HepG2 (cell line): ENCODE data around the gene GRB7. TPM values are rescaled to one million over a fixed set of nuclear protein-coding genes. Genes with fewer than 3 reads are reported as not detected.
A peak's percentile ranks its signal among the peaks of the same experiment; 100 is the strongest.

Source experiments
- ATM ChIP-seq: fragments of 450-650 bp; IDR thresholded peaks from 2 replicates; pipeline ENCODE4 v1.7.1; 2017; ENCODE audit warnings: mild to moderate bottlenecking, borderline replicate concordance
- CHD2 ChIP-seq: IDR thresholded peaks from 2 replicates; pipeline ENCODE4 v1.6.1; 2011; ENCODE audit warnings: low read depth, low read length, improper control_type of control experiment
- MTA3 ChIP-seq: sonication (generic); formaldehyde crosslinking; IDR thresholded peaks from 2 replicates; pipeline ENCODE4 v1.4.0; 2020; ENCODE audit warnings: missing genetic modification reagents
- NFE2L1 ChIP-seq: sonication (generic); formaldehyde crosslinking; IDR thresholded peaks from 2 replicates; pipeline ENCODE4 v1.4.0; 2020; ENCODE audit warnings: missing genetic modification reagents, mild to moderate bottlenecking, borderline replicate concordance
- NFIC ChIP-seq: IDR thresholded peaks from 2 replicates; pipeline ENCODE4 v1.6.1; 2012; ENCODE audit warnings: mild to moderate bottlenecking, low read length, inconsistent platforms
- PHB2 ChIP-seq: fragments of 450-650 bp; IDR thresholded peaks from 2 replicates; pipeline ENCODE4 v1.6.1; 2018; ENCODE audit not compliant: partially characterized antibody
- RBM39 ChIP-seq: fragments of 200-400 bp; formaldehyde crosslinking; IDR thresholded peaks from one replicate; pipeline ENCODE4 v1.6.1; 2018; ENCODE audit warnings: antibody characterized with exemption, mild to moderate bottlenecking, low read depth, low read length; ENCODE audit not compliant: poor library complexity, severe bottlenecking
- RXRB ChIP-seq: IDR thresholded peaks from 2 replicates; pipeline ENCODE4 v1.6.1; 2016; ENCODE audit warnings: borderline replicate concordance, missing genetic modification reagents, missing compliant biosample characterization
- ZFP36L1 ChIP-seq: sonication (generic); formaldehyde crosslinking; IDR thresholded peaks from 2 replicates; pipeline ENCODE4 v1.8.0; 2022; ENCODE audit warnings: mild to moderate bottlenecking, missing genetic modification reagents, moderate library complexity
- ZFP36L2 ChIP-seq: sonication (generic); formaldehyde crosslinking; IDR thresholded peaks from 2 replicates; pipeline ENCODE4 v1.4.0; 2020; ENCODE audit warnings: missing genetic modification reagents
- ZFY ChIP-seq: sonication (generic); formaldehyde crosslinking; IDR thresholded peaks from 2 replicates; pipeline ENCODE4 v1.4.0; 2020; ENCODE audit warnings: missing genetic modification reagents
- ZKSCAN8 ChIP-seq: IDR thresholded peaks from 2 replicates; pipeline ENCODE4 v1.6.1; 2016; ENCODE audit warnings: borderline replicate concordance, missing genetic modification reagents, missing compliant biosample characterization
- ZNF3 ChIP-seq: IDR thresholded peaks from 2 replicates; pipeline ENCODE4 v1.7.0; 2017; ENCODE audit warnings: inconsistent platforms
- ZNF441 ChIP-seq: sonication (generic); formaldehyde crosslinking; IDR thresholded peaks from 2 replicates; pipeline ENCODE4 v1.7.0; 2021; ENCODE audit warnings: missing genetic modification reagents, borderline replicate concordance
- ZNF558 ChIP-seq: sonication (generic); formaldehyde crosslinking; IDR thresholded peaks from 2 replicates; pipeline ENCODE4 v1.9.0; 2022; ENCODE audit warnings: mild to moderate bottlenecking, missing genetic modification reagents, borderline replicate concordance
- ZNF563 ChIP-seq: sonication (generic); formaldehyde crosslinking; IDR thresholded peaks from 2 replicates; pipeline ENCODE4 v1.8.0; 2022; ENCODE audit warnings: mild to moderate bottlenecking, moderate library complexity, missing genetic modification reagents
- ZNF607 ChIP-seq: sonication (generic); formaldehyde crosslinking; IDR thresholded peaks from 2 replicates; pipeline ENCODE4 v1.5.1; 2020; ENCODE audit warnings: missing genetic modification reagents, mild to moderate bottlenecking, borderline replicate concordance
- ZNF777 ChIP-seq: sonication (generic); formaldehyde crosslinking; IDR thresholded peaks from 2 replicates; pipeline ENCODE4 v1.4.0; 2020; ENCODE audit warnings: missing genetic modification reagents
- ZNF841 ChIP-seq: sonication (generic); formaldehyde crosslinking; IDR thresholded peaks from 2 replicates; pipeline ENCODE4 v1.8.1; 2023; ENCODE audit warnings: missing genetic modification reagents, borderline replicate concordance
- polyA plus RNA-seq, 8 experiments: library from polyadenylated mRNA; depleted of rRNA in 3 of 8; stranded (reverse) in 7 of 8; unstranded in 1 of 8; fragments of >200 nt; fragmentation: Illumina TruSeq in 4 of 8; extraction: Trizol in 4 of 8; gene quantifications; 2 replicates each; pipeline versions ENCODE4 v1.2.1 to v1.2.3, GENCODE V29; 2011 to 2016; ENCODE audit warnings: low read depth in 4 of 8, missing spikeins in 1 of 8, mixed read lengths in 1 of 8; ENCODE audit not compliant: insufficient read depth in 1 of 8
- total RNA-seq, 5 experiments: library from RNA; depleted of rRNA; stranded (reverse); fragments of >200 nt; fragmentation: Illumina TruSeq; extraction: Trizol; gene quantifications; 2 replicates each; pipeline ENCODE4 v1.2.3, GENCODE V29; 2016; ENCODE audit warnings: low read depth in 1 of 5
- TF ChIP-seq, protein P1 (sequence below): sonication (generic); formaldehyde crosslinking; IDR thresholded peaks from 2 replicates; pipeline ENCODE4 v1.4.0; 2020; ENCODE audit warnings: mild to moderate bottlenecking, missing genetic modification reagents, borderline replicate concordance
- TF ChIP-seq, protein P2 (sequence below): sonication (generic); formaldehyde crosslinking; IDR thresholded peaks from 2 replicates; pipeline ENCODE4 v1.8.0; 2022; ENCODE audit warnings: missing genetic modification reagents, mild to moderate bottlenecking, borderline replicate concordance
- TF ChIP-seq, protein P3 (sequence below): conservative IDR thresholded peaks from 2 replicates; pipeline ENCODE4 v1.6.1; 2018; ENCODE audit warnings: missing genetic modification reagents

Gene GRB7
- total and polyA plus RNA-seq, 2 of the 13 experiments (the other 11 are each of a cell fraction or from before 2014, with no cell fraction given), result 60.2 to 77.7 TPM

DNA sequence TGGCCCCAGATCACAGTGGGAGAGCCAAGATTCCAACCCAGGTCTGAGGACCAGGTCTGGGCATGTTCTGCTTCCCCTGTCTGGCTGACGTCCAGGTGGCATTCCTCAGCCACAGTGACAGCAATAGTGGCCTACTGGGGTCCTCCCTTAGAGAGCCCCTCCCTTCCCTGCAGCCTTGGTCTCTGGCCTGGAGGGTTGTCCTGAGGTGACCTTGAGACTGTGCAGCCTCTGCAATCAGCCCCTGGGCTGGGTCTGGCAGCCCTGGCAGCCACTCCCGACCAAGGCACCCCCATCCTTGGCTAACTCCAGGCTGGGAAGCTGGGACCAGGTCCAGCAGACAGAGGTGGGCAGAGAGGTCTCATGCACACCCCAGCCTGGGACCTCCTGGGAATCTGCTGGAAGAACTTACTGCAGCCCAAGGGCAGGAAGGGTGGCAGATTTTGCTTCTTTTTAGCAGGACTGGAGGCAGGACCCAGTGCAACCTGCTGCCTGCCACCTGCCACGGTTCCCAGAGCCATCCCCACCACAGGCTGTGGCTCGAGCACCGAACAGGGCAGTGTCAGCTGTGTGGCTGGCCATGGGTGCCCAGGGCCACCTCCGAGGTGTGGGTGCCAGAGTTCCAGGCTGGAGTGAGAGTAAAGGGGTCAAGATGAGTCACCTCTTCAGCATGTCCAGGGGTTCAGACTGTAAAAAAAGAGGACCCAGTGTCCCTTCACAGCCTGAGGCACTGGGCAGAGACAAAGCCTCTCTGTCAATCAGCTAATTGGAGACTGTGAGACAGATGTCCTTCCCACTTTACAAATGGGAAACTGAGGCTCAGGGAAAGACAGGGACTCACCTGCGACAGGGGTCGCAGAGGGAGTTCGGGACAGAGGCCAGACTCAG lies 12.6 kb downstream of the GRB7 start (continued):
- TF ChIP-seq ATM, result no peak
- peak; percentile 46; the same call in 1 of the 2 replicates for TF ChIP-seq ZNF441 (CRISPR knock-in tag)
- TF ChIP-seq, protein P1, sequence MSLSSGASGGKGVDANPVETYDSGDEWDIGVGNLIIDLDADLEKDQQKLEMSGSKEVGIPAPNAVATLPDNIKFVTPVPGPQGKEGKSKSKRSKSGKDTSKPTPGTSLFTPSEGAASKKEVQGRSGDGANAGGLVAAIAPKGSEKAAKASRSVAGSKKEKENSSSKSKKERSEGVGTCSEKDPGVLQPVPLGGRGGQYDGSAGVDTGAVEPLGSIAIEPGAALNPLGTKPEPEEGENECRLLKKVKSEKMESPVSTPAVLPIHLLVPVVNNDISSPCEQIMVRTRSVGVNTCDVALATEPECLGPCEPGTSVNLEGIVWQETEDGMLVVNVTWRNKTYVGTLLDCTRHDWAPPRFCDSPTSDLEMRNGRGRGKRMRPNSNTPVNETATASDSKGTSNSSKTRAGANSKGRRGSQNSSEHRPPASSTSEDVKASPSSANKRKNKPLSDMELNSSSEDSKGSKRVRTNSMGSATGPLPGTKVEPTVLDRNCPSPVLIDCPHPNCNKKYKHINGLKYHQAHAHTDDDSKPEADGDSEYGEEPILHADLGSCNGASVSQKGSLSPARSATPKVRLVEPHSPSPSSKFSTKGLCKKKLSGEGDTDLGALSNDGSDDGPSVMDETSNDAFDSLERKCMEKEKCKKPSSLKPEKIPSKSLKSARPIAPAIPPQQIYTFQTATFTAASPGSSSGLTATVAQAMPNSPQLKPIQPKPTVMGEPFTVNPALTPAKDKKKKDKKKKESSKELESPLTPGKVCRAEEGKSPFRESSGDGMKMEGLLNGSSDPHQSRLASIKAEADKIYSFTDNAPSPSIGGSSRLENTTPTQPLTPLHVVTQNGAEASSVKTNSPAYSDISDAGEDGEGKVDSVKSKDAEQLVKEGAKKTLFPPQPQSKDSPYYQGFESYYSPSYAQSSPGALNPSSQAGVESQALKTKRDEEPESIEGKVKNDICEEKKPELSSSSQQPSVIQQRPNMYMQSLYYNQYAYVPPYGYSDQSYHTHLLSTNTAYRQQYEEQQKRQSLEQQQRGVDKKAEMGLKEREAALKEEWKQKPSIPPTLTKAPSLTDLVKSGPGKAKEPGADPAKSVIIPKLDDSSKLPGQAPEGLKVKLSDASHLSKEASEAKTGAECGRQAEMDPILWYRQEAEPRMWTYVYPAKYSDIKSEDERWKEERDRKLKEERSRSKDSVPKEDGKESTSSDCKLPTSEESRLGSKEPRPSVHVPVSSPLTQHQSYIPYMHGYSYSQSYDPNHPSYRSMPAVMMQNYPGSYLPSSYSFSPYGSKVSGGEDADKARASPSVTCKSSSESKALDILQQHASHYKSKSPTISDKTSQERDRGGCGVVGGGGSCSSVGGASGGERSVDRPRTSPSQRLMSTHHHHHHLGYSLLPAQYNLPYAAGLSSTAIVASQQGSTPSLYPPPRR (CRISPR knock-in tag), result 0 out of 2 replicates have a peak, but pooled peaks have one; percentile 42
- TF ChIP-seq, protein P2, sequence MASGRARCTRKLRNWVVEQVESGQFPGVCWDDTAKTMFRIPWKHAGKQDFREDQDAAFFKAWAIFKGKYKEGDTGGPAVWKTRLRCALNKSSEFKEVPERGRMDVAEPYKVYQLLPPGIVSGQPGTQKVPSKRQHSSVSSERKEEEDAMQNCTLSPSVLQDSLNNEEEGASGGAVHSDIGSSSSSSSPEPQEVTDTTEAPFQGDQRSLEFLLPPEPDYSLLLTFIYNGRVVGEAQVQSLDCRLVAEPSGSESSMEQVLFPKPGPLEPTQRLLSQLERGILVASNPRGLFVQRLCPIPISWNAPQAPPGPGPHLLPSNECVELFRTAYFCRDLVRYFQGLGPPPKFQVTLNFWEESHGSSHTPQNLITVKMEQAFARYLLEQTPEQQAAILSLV (CRISPR knock-in tag), result peak; percentile 81; the same call in 1 of the 2 replicates
- TF ChIP-seq ZNF3, result no peak
- TF ChIP-seq NFIC, result no peak; the same call in 1 of the 2 replicates
- no peak for TF ChIP-seq NFE2L1 (CRISPR knock-in tag)
- no peak for TF ChIP-seq ZNF841 (CRISPR knock-in tag)
- TF ChIP-seq RBM39, result peak; percentile 43
- TF ChIP-seq ZFY (CRISPR knock-in tag), result no peak
- TF ChIP-seq ZFP36L2 (CRISPR knock-in tag), result no peak
- TF ChIP-seq ZNF558 (CRISPR knock-in tag), result no peak
- no peak for TF ChIP-seq ZNF777
- no peak for TF ChIP-seq MTA3
- no peak; the same call in 1 of the 2 replicates for TF ChIP-seq ZNF563
- no peak for TF ChIP-seq CHD2
- peak; percentile 13; the same call in 1 of the 2 replicates for TF ChIP-seq ZKSCAN8 (CRISPR knock-in tag)
- TF ChIP-seq ZNF607 (CRISPR knock-in tag), result peak; percentile 79; the same call in 1 of the 2 replicates
- TF ChIP-seq, protein P3, sequence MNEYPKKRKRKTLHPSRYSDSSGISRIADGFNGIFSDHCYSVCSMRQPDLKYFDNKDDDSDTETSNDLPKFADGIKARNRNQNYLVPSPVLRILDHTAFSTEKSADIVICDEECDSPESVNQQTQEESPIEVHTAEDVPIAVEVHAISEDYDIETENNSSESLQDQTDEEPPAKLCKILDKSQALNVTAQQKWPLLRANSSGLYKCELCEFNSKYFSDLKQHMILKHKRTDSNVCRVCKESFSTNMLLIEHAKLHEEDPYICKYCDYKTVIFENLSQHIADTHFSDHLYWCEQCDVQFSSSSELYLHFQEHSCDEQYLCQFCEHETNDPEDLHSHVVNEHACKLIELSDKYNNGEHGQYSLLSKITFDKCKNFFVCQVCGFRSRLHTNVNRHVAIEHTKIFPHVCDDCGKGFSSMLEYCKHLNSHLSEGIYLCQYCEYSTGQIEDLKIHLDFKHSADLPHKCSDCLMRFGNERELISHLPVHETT (CRISPR knock-in tag), result 0 out of 2 replicates have a peak, but pooled peaks have one; percentile 34
- TF ChIP-seq RXRB (CRISPR knock-in tag), result peak; percentile 99
- TF ChIP-seq ZFP36L1 (CRISPR knock-in tag), result no peak
- TF ChIP-seq PHB2, result no peak
